ENCODE results near the gene CCDC3. TPM values are rescaled to one million over a fixed set of nuclear protein-coding genes. Genes with fewer than 3 reads are reported as not detected.

Gene CCDC3
- polyA plus RNA-seq, 1 donor from 2014 or later, result 3.8 TPM

GRCh38 chr10:13003759-13004158 is 2.2 kb upstream of the CCDC3 start:
- Histone ChIP-seq H3K4me2 (ENCODE audit: low read length) (no peak overlapping the region), H4K20me1 (ENCODE audit: insufficient read depth) (no peaks in the 10 kb centered on the region), H3K27ac (ENCODE audit: low read length) (no peak overlapping the region), H3K4me3 (ENCODE audit: low read length) (no peak overlapping the region), H3K9me3 (ENCODE audit: low read length) (no peaks in the 10 kb centered on the region), H3K9ac (ENCODE audit: low read length) (no peak overlapping the region), H3K9me2 (ENCODE audit: insufficient read depth, low read length) (no peaks in the 10 kb centered on the region), H3K27me3 (ENCODE audit: insufficient read depth, low read depth, low read length) (peaks cover 39% of the 10 kb centered on the region), H3K79me2 (replicated peaks; ENCODE audit: insufficient read depth, low read length) (no peaks in the 10 kb centered on the region), H3K36me3 (ENCODE audit: insufficient read depth, low read length) (no peaks in the 10 kb centered on the region), H3F3A (ENCODE audit: insufficient read depth, low read length, poor library complexity, severe bottlenecking) (no peaks in the 10 kb centered on the region), H2AFZ (ENCODE audit: low read depth, low read length) (no peak overlapping the region)
- TF ChIP-seq REST (IDR thresholded peaks at IDR 0.05; ENCODE audit: borderline replicate concordance), result no peak
- no peak for TF ChIP-seq CTCF (IDR thresholded peaks at IDR 0.05; ENCODE audit: poor library complexity, severe bottlenecking)
- TF ChIP-seq MXI1 (conservative IDR thresholded peaks at IDR 0.05; ENCODE audit: poor library complexity, severe bottlenecking), result no peak
- no peak for TF ChIP-seq SMC3 (conservative IDR thresholded peaks at IDR 0.05; ENCODE audit: poor library complexity)
- TF ChIP-seq EP300 (conservative IDR thresholded peaks at IDR 0.05; ENCODE audit: poor library complexity, severe bottlenecking), result no peak
- TF ChIP-seq EZH2 (IDR thresholded peaks at IDR 0.05; ENCODE audit: borderline replicate concordance, insufficient read depth, low read length, poor library complexity, severe bottlenecking), result no peak
- TF ChIP-seq RAD21 (conservative IDR thresholded peaks at IDR 0.05), result no peak
- no peak for TF ChIP-seq POLR2AphosphoS5 (IDR thresholded peaks at IDR 0.05)
- no peak for TF ChIP-seq TAF1 (IDR thresholded peaks at IDR 0.05; ENCODE audit: low read depth)

- no peaks in the 10 kb centered on the region for H3K9me2 ChIP-seq (ENCODE audit: insufficient read depth, low read length)
- no peaks in the 10 kb centered on the region for H3K36me3 ChIP-seq (ENCODE audit: insufficient read depth, low read length)
- peaks cover 44% of the 10 kb centered on the region for H3K27me3 ChIP-seq (ENCODE audit: insufficient read depth, low read depth, low read length)
- H3K27ac ChIP-seq (ENCODE audit: low read length), result no peak overlapping the region
- no peaks in the 10 kb centered on the region for H3K9me3 ChIP-seq (ENCODE audit: low read length)
- no peak overlapping the region for H3K4me3 ChIP-seq (ENCODE audit: low read length)
- no peak overlapping the region for H3K9ac ChIP-seq (ENCODE audit: low read length)
- no peaks in the 10 kb centered on the region for H3F3A ChIP-seq (ENCODE audit: insufficient read depth, low read length, poor library complexity, severe bottlenecking)
- TF ChIP-seq TAF1 (IDR thresholded peaks at IDR 0.05; ENCODE audit: low read depth) (no peak), SMC3 (conservative IDR thresholded peaks at IDR 0.05; ENCODE audit: poor library complexity) (no peak), EZH2 (IDR thresholded peaks at IDR 0.05; ENCODE audit: borderline replicate concordance, insufficient read depth, low read length, poor library complexity, severe bottlenecking) (no peak), REST (IDR thresholded peaks at IDR 0.05; ENCODE audit: borderline replicate concordance) (no peak), RAD21 (conservative IDR thresholded peaks at IDR 0.05) (no peak), EP300 (conservative IDR thresholded peaks at IDR 0.05; ENCODE audit: poor library complexity, severe bottlenecking) (no peak), CTCF (IDR thresholded peaks at IDR 0.05; ENCODE audit: poor library complexity, severe bottlenecking) (no peak), MXI1 (conservative IDR thresholded peaks at IDR 0.05; ENCODE audit: poor library complexity, severe bottlenecking) (no peak), POLR2AphosphoS5 (IDR thresholded peaks at IDR 0.05) (no peak)
- H4K20me1 ChIP-seq (ENCODE audit: insufficient read depth), result no peaks in the 10 kb centered on the region
- H2AFZ ChIP-seq (ENCODE audit: low read depth, low read length), result no peak overlapping the region
- no peak overlapping the region for H3K4me2 ChIP-seq (ENCODE audit: low read length)
- no peaks in the 10 kb centered on the region for H3K79me2 ChIP-seq (replicated peaks; ENCODE audit: insufficient read depth, low read length)
These were observed 1.5 kb upstream of the CCDC3 start for GRCh38 chr10:13003004-13003403.

All from neural cell (in vitro differentiated cells).